OCI-LY1 (cell line): ENCODE data around the gene CACNA1D.

Experiments
- H2AFZ ChIP-seq: fragments of 200-600 bp; sonication (generic), shearing (Covaris generic); 2 replicates; pipeline ENCODE4 v1.6.0; 2014; ENCODE audit warnings: antibody characterized with exemption, mild to moderate bottlenecking, low read length
- H3F3A ChIP-seq: fragments of 200-600 bp; sonication (generic), shearing (Covaris generic); 2 replicates; pipeline ENCODE4 v1.6.0; 2014; ENCODE audit warnings: mild to moderate bottlenecking, antibody characterized with exemption, low read length, moderate library complexity; ENCODE audit not compliant: insufficient read depth
- H3K27ac ChIP-seq: fragments of 200-600 bp; sonication (generic); 2 replicates; pipeline ENCODE4 v1.5.1; 2014; ENCODE audit warnings: low read length, mixed run types, mild to moderate bottlenecking, low read depth; ENCODE audit not compliant: poor library complexity, severe bottlenecking
- H3K27me3 ChIP-seq: fragments of 200-600 bp; sonication (generic); 2 replicates; pipeline ENCODE4 v1.6.0; 2014; ENCODE audit warnings: antibody characterized with exemption, mild to moderate bottlenecking, low read length, moderate library complexity; ENCODE audit not compliant: insufficient read depth
- H3K36me3 ChIP-seq: fragments of 200-600 bp; sonication (generic); 2 replicates; pipeline ENCODE4 v1.6.1; 2014; ENCODE audit warnings: mild to moderate bottlenecking, antibody characterized with exemption, low read length, moderate library complexity, mixed read lengths; ENCODE audit not compliant: insufficient read depth
- H3K4me1 ChIP-seq: fragments of 200-600 bp; sonication (generic); 2 replicates; pipeline ENCODE4 v1.5.1; 2014; ENCODE audit warnings: mild to moderate bottlenecking, low read length, moderate library complexity; ENCODE audit not compliant: insufficient read depth, severe bottlenecking
- H3K4me2 ChIP-seq: fragments of 200-600 bp; sonication (generic), shearing (Covaris generic); 2 replicates; pipeline ENCODE4 v1.6.1; 2014; ENCODE audit warnings: low read length
- H3K4me3 ChIP-seq: fragments of 200-600 bp; sonication (generic); 2 replicates; pipeline ENCODE4 v1.5.1; 2014; ENCODE audit warnings: low read length, low read depth, mild to moderate bottlenecking, mixed read lengths; ENCODE audit not compliant: poor library complexity, severe bottlenecking
- H3K79me2 ChIP-seq: fragments of 200-600 bp; shearing (Covaris generic); 2 replicates; pipeline ENCODE4 v1.6.1; 2016; ENCODE audit warnings: mixed run types, low read length, mixed read lengths; ENCODE audit not compliant: insufficient read depth
- H3K9ac ChIP-seq: fragments of 200-600 bp; sonication (generic), shearing (Covaris generic); 2 replicates; pipeline ENCODE4 v1.6.1; 2014; ENCODE audit warnings: mild to moderate bottlenecking, low read length, mixed read lengths
- H3K9me2 ChIP-seq: fragments of 200-600 bp; sonication (generic), shearing (Covaris generic); 2 replicates; pipeline ENCODE4 v1.6.1; 2014; ENCODE audit warnings: low read depth, mild to moderate bottlenecking, low read length, mixed read lengths
- H3K9me3 ChIP-seq: fragments of 200-600 bp; shearing (Covaris generic); 2 replicates; pipeline ENCODE4 v1.6.1; 2014; ENCODE audit warnings: low read length, mixed read lengths
- H4K20me1 ChIP-seq: fragments of 200-600 bp; sonication (generic), shearing (Covaris generic); 2 replicates; pipeline ENCODE4 v1.6.0; 2016; ENCODE audit warnings: mild to moderate bottlenecking, low read length; ENCODE audit not compliant: insufficient read depth
- EZH2 ChIP-seq: fragments of 200-600 bp; sonication (generic), shearing (Covaris generic); IDR thresholded peaks from 2 replicates; pipeline ENCODE4 v1.8.0; 2017; ENCODE audit warnings: borderline replicate concordance, mixed run types, mild to moderate bottlenecking, antibody characterized with exemption, low read length, moderate library complexity, mixed read lengths
- TF ChIP-seq, protein P1 (sequence below): fragments of 200-600 bp; sonication (generic), shearing (Covaris generic); IDR thresholded peaks from 2 replicates; pipeline ENCODE4 v1.5.1; 2017; ENCODE audit warnings: mild to moderate bottlenecking, antibody characterized with exemption, low read length, moderate library complexity, mixed read lengths

Gene CACNA1D

DNA sequence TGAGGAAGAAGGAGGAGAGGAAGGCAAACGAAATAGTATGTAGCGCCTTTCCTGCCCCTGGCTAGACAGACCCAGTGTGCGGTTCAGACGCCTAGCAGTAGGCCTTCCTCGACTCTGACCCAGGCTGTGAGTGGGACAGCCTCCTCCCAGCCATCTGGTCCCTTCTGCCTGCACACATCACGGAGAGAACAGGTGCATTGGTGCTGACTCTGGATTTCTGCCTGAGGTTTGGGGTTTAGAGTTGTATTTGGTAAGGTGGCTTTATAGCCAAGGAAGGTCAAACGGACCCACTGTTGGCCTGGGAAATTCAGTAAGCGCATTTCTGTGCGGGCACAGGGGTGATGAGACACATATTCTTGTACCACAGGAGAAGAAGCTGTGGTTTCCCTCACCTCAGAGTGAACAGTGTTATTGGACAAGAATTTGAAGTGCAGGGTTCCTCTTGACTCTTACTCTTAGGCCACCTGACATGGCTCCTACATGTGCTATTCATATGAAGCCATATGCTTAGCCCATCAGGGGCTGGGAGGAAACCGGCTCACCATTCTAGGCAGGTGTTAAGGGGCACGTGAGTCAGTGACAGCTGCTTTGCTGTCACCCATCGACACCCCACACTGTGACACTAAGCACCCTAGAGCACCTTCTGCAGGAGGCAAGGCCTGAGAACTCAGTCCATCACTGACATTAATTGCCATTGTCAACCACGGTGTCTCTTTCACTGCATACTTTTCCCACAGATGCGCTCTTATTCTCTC is 208.5 kb downstream of the CACNA1D start:
- Histone ChIP-seq H3K27ac (no peak overlapping the region), H2AFZ (no peak overlapping the region)

DNA sequence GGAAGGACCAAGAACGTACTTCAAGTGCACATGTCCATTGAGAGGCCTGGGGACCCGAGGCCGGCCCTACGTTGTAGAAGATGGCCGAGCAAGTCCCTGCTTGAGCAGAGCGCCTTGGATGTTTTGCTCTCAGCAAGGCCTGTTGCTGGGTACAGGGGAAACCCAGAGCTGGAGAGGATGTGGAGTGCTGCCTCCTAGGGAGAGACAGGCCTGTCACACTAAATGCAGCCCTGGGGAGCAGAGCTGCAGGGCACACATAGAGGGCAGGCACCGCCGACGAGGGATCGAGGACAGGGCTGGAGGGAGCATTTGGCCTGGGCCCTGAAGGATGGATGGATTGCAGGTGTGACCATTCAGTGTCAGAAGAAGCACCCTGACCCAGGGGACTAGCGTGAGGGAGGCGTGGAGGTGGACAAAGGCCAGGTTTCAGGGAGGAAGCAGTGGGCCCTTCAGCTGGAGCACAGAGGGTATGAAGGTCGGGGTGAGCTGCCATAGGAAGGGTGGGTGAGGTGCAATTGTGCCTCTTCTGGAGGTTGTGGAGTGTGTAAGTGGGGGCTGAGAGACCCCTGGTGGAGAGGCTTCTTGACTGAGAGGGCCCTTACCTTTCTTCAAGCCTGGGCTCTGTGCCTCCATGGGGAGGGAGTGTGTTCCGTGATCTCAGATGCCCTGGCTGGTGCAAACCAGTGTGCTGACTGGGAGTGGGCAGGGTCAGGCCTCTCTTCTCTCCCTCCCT is 209.4 kb downstream of the CACNA1D start:
- H3K9me3 ChIP-seq, result no peaks in the 10 kb centered on the region
- TF ChIP-seq, protein P1, sequence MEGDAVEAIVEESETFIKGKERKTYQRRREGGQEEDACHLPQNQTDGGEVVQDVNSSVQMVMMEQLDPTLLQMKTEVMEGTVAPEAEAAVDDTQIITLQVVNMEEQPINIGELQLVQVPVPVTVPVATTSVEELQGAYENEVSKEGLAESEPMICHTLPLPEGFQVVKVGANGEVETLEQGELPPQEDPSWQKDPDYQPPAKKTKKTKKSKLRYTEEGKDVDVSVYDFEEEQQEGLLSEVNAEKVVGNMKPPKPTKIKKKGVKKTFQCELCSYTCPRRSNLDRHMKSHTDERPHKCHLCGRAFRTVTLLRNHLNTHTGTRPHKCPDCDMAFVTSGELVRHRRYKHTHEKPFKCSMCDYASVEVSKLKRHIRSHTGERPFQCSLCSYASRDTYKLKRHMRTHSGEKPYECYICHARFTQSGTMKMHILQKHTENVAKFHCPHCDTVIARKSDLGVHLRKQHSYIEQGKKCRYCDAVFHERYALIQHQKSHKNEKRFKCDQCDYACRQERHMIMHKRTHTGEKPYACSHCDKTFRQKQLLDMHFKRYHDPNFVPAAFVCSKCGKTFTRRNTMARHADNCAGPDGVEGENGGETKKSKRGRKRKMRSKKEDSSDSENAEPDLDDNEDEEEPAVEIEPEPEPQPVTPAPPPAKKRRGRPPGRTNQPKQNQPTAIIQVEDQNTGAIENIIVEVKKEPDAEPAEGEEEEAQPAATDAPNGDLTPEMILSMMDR, result no peak
- no peak for TF ChIP-seq EZH2
- no peak overlapping the region for H3K9ac ChIP-seq
- no peak overlapping the region for H3K4me3 ChIP-seq
- H3K36me3 ChIP-seq, result no peaks in the 10 kb centered on the region
- no peak overlapping the region for H3K4me2 ChIP-seq
- no peaks in the 10 kb centered on the region for H4K20me1 ChIP-seq
- H3F3A ChIP-seq, result no peaks in the 10 kb centered on the region
- no peaks in the 10 kb centered on the region for H3K27me3 ChIP-seq
- no peaks in the 10 kb centered on the region for H3K79me2 ChIP-seq
- H3K27ac ChIP-seq, result no peak overlapping the region
- H2AFZ ChIP-seq, result no peak overlapping the region
- no peaks in the 10 kb centered on the region for H3K9me2 ChIP-seq
- H3K4me1 ChIP-seq, result no peaks in the 10 kb centered on the region

More for the DNA sequence above, 208.5 kb downstream of the CACNA1D start:
- H3K9ac ChIP-seq, result no peak overlapping the region
- H3F3A ChIP-seq, result no peaks in the 10 kb centered on the region
- H3K4me2 ChIP-seq, result no peak overlapping the region
- no peaks in the 10 kb centered on the region for H3K9me2 ChIP-seq
- H3K4me3 ChIP-seq, result no peak overlapping the region
- TF ChIP-seq EZH2, result no peak
- TF ChIP-seq, protein P1, result no peak
- H3K79me2 ChIP-seq, result no peaks in the 10 kb centered on the region
- no peaks in the 10 kb centered on the region for H3K27me3 ChIP-seq
- H3K4me1 ChIP-seq, result no peaks in the 10 kb centered on the region
- H3K36me3 ChIP-seq, result no peaks in the 10 kb centered on the region
- no peaks in the 10 kb centered on the region for H3K9me3 ChIP-seq
- H4K20me1 ChIP-seq, result no peaks in the 10 kb centered on the region

DNA sequence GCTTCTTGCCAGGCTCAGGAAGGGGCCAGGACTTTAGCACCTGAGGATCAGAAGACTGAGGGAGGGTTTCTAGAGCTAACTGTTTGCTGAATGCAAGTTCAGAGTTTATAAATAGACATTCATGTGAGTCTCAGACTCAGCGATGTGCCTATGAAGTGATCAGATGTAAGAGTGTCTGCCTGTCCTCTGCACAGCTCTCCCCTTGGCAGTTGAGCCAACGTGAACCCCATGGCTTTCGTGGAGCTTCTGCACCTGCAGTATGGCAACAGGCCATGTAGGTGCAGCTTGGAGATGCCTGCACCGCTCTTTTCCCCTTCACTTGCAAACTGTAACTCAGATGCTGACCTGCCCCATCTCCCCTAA is 209.9 kb downstream of the CACNA1D start:
- Histone ChIP-seq H3K4me3 (no peak overlapping the region), H3K9me3 (no peaks in the 10 kb centered on the region), H3F3A (no peaks in the 10 kb centered on the region), H3K9ac (no peak overlapping the region), H2AFZ (no peak overlapping the region), H3K79me2 (no peaks in the 10 kb centered on the region), H3K27ac (no peak overlapping the region), H3K4me2 (no peak overlapping the region), H4K20me1 (no peaks in the 10 kb centered on the region), H3K36me3 (no peaks in the 10 kb centered on the region), H3K27me3 (no peaks in the 10 kb centered on the region), H3K4me1 (no peaks in the 10 kb centered on the region), H3K9me2 (no peaks in the 10 kb centered on the region)
- no peak for TF ChIP-seq EZH2
- TF ChIP-seq, protein P1, result no peak
